GM21423 (cell line): ENCODE results near the gene CYP1A2.

Experiments
- ATAC-seq: cut with Tn5 transposase; IDR thresholded peaks from one replicate; pipeline ENCODE4 v1.9.1; 2021; ENCODE audit warnings: mild to moderate bottlenecking, moderate library complexity; ENCODE audit not compliant: unreplicated experiment

The CYP1A2 gene

GRCh38 chr15:74801311-74801997 lies 52.8 kb downstream of the CYP1A2 start:
- ATAC-seq = no peak

- no peak for ATAC-seq
These were observed 53.6 kb downstream of the CYP1A2 start for GRCh38 chr15:74802290-74802689.

DNA sequence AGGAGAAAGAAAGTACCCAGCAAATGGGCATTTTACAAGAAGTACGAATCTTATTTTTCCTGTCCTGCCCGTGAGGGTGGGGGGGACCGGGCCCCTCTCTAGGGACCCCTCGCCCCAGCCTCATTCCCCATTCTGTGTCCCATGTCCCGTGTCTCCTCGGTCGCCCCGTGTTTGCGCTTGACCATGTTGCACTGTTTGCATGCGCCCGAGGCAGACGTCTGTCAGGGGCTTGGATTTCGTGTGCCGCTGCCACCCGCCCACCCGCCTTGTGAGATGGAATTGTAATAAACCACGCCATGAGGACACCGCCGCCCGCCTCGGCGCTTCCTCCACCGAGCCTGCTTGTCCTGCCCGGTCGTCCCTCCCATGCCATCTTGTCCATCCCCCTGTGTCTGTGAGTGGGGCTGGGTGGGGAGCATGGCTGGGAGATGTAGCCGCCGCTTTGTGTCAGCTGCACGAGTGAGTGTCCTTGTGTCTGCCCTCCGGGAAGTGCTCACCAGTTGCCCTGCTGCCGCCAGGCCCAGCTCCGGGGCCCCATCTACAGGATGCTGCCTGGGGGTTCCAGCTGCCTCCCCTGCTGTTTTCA lies 54.3 kb downstream of the CYP1A2 start:
- no peak for ATAC-seq

DNA sequence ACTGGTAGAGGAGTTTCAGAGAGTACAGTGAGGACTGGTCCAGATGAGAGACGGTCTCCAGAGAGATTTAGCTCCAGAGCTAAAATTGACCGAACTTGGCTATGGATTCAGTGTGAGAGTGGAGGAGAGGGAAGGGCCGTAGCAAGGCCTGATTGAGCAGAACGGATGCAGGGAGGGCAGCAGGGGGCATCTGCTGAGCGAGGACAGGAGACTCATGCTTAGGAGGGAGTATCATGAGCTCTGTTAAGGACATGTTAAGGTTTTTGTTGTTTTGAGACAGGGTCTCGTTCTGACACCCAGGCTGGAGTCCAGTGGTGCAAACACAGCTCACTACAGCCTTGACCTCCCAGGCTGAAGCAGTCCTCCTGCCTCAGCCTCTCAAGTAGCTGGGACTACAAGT lies 56.3 kb downstream of the CYP1A2 start:
- no peak for ATAC-seq
